HepG2 (cell line): ENCODE results near the gene GLT1D1. TPM values are rescaled to one million over a fixed set of nuclear protein-coding genes. Genes with fewer than 3 reads are reported as not detected.

Source experiments
- CHCHD3 ChIP-seq: sonication (generic); formaldehyde crosslinking; IDR thresholded peaks from 2 replicates; pipeline ENCODE4 v1.8.0; 2022; ENCODE audit warnings: mild to moderate bottlenecking, missing genetic modification reagents, moderate library complexity
- HNRNPL ChIP-seq: fragments of 200-400 bp; formaldehyde crosslinking; IDR thresholded peaks from 2 replicates; pipeline ENCODE4 v1.6.1; 2017; ENCODE audit warnings: mild to moderate bottlenecking, low read depth, low read length
- HOXD1 ChIP-seq: sonication (generic); formaldehyde crosslinking; IDR thresholded peaks from 2 replicates; pipeline ENCODE4 v1.5.0; 2020; ENCODE audit warnings: missing genetic modification reagents
- IRF1 ChIP-seq: sonication (generic); formaldehyde crosslinking; IDR thresholded peaks from 2 replicates; pipeline ENCODE4 v1.4.0; 2020; ENCODE audit warnings: low read depth, mild to moderate bottlenecking, missing genetic modification reagents
- KAT8 ChIP-seq: IDR thresholded peaks from 2 replicates; pipeline ENCODE4 v1.6.1; 2016; ENCODE audit warnings: missing genetic modification reagents, missing compliant biosample characterization
- MLLT10 ChIP-seq: sonication (generic); formaldehyde crosslinking; IDR thresholded peaks from 2 replicates; pipeline ENCODE4 v1.4.0; 2020; ENCODE audit warnings: missing genetic modification reagents
- NFRKB ChIP-seq: fragments of 450-650 bp; IDR thresholded peaks from 2 replicates; pipeline ENCODE4 v1.6.1; 2017
- NR3C1 ChIP-seq: sonication (generic); formaldehyde crosslinking; IDR thresholded peaks from 2 replicates; pipeline ENCODE4 v1.4.0; 2020; ENCODE audit warnings: missing genetic modification reagents
- PBX2 ChIP-seq: IDR thresholded peaks from 2 replicates; pipeline ENCODE4 v1.6.1; 2016; ENCODE audit warnings: control low read depth
- PHF20 ChIP-seq: sonication (generic); formaldehyde crosslinking; IDR thresholded peaks from 2 replicates; pipeline ENCODE4 v1.5.0; 2020; ENCODE audit warnings: mild to moderate bottlenecking, missing genetic modification reagents
- PREB ChIP-seq: sonication (generic); formaldehyde crosslinking; IDR thresholded peaks from 2 replicates; pipeline ENCODE4 v1.4.0; 2020; ENCODE audit warnings: missing genetic modification reagents
- RFX1 ChIP-seq: fragments of 450-650 bp; IDR thresholded peaks from 2 replicates; pipeline ENCODE4 v1.6.1; 2017
- SIN3A ChIP-seq: IDR thresholded peaks from 2 replicates; pipeline ENCODE4 v1.6.1; 2011; ENCODE audit warnings: low read depth, mild to moderate bottlenecking, control low read depth, low read length, borderline replicate concordance
- SNRNP70 ChIP-seq: fragments of 200-400 bp; formaldehyde crosslinking; IDR thresholded peaks from 2 replicates; pipeline ENCODE4 v1.6.1; 2017; ENCODE audit warnings: mild to moderate bottlenecking, low read depth, low read length, moderate library complexity
- TBP ChIP-seq: sonication (generic); formaldehyde crosslinking; IDR thresholded peaks from 2 replicates; pipeline ENCODE4 v1.5.0; 2020; ENCODE audit warnings: missing genetic modification reagents
- TCF7L2 ChIP-seq: IDR thresholded peaks from 2 replicates; pipeline ENCODE4 v1.6.1; 2011; ENCODE audit warnings: mild to moderate bottlenecking, low read depth, low read length, moderate library complexity
- ZBED4 ChIP-seq: sonication (generic); formaldehyde crosslinking; IDR thresholded peaks from 2 replicates; pipeline ENCODE4 v1.4.0; 2020; ENCODE audit warnings: missing genetic modification reagents, borderline replicate concordance
- ZNF10 ChIP-seq: sonication (generic); formaldehyde crosslinking; IDR thresholded peaks from 2 replicates; pipeline ENCODE4 v1.4.0; 2020; ENCODE audit warnings: mild to moderate bottlenecking, low read depth, missing genetic modification reagents, borderline replicate concordance
- ZNF235 ChIP-seq: sonication (generic); formaldehyde crosslinking; IDR thresholded peaks from 2 replicates; pipeline ENCODE4 v1.8.1; 2023; ENCODE audit warnings: mild to moderate bottlenecking, missing genetic modification reagents, borderline replicate concordance
- ZNF281 ChIP-seq: sonication (generic); formaldehyde crosslinking; IDR thresholded peaks from 2 replicates; pipeline ENCODE4 v1.4.0; 2020; ENCODE audit warnings: missing genetic modification reagents, borderline replicate concordance
- ZNF446 ChIP-seq: sonication (generic); formaldehyde crosslinking; IDR thresholded peaks from 2 replicates; pipeline ENCODE4 v1.5.0; 2020; ENCODE audit warnings: mild to moderate bottlenecking, missing genetic modification reagents
- ZNF484 ChIP-seq: sonication (generic); formaldehyde crosslinking; IDR thresholded peaks from 2 replicates; pipeline ENCODE4 v1.5.1; 2020; ENCODE audit warnings: mild to moderate bottlenecking, low read depth, missing genetic modification reagents, borderline replicate concordance
- ZNF672 ChIP-seq: sonication (generic); formaldehyde crosslinking; IDR thresholded peaks from 2 replicates; pipeline ENCODE4 v1.8.1; 2022; ENCODE audit warnings: missing genetic modification reagents
- polyA plus RNA-seq, 8 experiments: library from polyadenylated mRNA; depleted of rRNA in 3 of 8; stranded (reverse) in 7 of 8; unstranded in 1 of 8; fragments of >200 nt; fragmentation: Illumina TruSeq in 4 of 8; extraction: Trizol in 4 of 8; gene quantifications; 2 replicates each; pipeline versions ENCODE4 v1.2.1 to v1.2.3, GENCODE V29; 2011 to 2016; ENCODE audit warnings: low read depth in 4 of 8, missing spikeins in 1 of 8, mixed read lengths in 1 of 8; ENCODE audit not compliant: insufficient read depth in 1 of 8
- total RNA-seq, 5 experiments: library from RNA; depleted of rRNA; stranded (reverse); fragments of >200 nt; fragmentation: Illumina TruSeq; extraction: Trizol; gene quantifications; 2 replicates each; pipeline ENCODE4 v1.2.3, GENCODE V29; 2016; ENCODE audit warnings: low read depth in 1 of 5

Gene GLT1D1
- total and polyA plus RNA-seq, 2 of the 13 experiments (the other 11 are each of a cell fraction or from before 2014, with no cell fraction given), result 0.09 to 0.17 TPM

GRCh38 chr12:128905003-128905544, 51.8 kb downstream of the GLT1D1 start (continued):
- TF ChIP-seq ZBED4 (no peak), ZNF484 (CRISPR knock-in tag) (no peak), ZNF235 (CRISPR knock-in tag) (no peak), RFX1 (no peak), ZNF672 (CRISPR knock-in tag) (no peak), ZNF281 (CRISPR knock-in tag) (peak; percentile 15; the same call in 1 of the 2 replicates), HOXD1 (no peak), ZNF446 (CRISPR knock-in tag) (no peak), IRF1 (no peak), ZNF10 (CRISPR knock-in tag) (no peak), SIN3A (no peak), NFRKB (no peak), CHCHD3 (CRISPR knock-in tag) (no peak), NR3C1 (no peak), PHF20 (no peak), TBP (CRISPR knock-in tag) (no peak), HNRNPL (no peak), TCF7L2 (no peak), SNRNP70 (no peak), MLLT10 (CRISPR knock-in tag) (no peak), PBX2 (no peak), KAT8 (CRISPR knock-in tag) (no peak), PREB (CRISPR knock-in tag) (no peak)
